T-helper 1 cell treated with Interleukin-12 subunit alpha and Interleukin-12 subunit beta and Interleukin-4 antibody, amounts not matched to agents 30 μg/mL and 1 μg/mL, for 36 hours (primary cell): ENCODE results near the gene TOR2A.
A peak's percentile ranks its signal among the peaks of the same experiment; 100 is the strongest.

ENCODE experiments used
- H3K27ac Mint-ChIP-seq: one replicate; pipeline ENCODE4 v1.8.0; 2021; ENCODE audit warnings: mild to moderate bottlenecking, mixed read lengths
- H3K27me3 Mint-ChIP-seq: one replicate; pipeline ENCODE4 v1.8.0; 2021; ENCODE audit warnings: low read depth, mixed read lengths
- H3K36me3 Mint-ChIP-seq: one replicate; pipeline ENCODE4 v1.8.0; 2021; ENCODE audit warnings: low read depth, mixed read lengths
- H3K4me1 Mint-ChIP-seq: one replicate; pipeline ENCODE4 v1.8.0; 2021; ENCODE audit warnings: low read depth, mixed read lengths
- H3K4me3 Mint-ChIP-seq: one replicate; pipeline ENCODE4 v1.8.0; 2021; ENCODE audit warnings: mild to moderate bottlenecking, moderate library complexity, mixed read lengths
- H3K9me3 Mint-ChIP-seq: one replicate; pipeline ENCODE4 v1.8.0; 2021; ENCODE audit warnings: mixed read lengths

The TOR2A gene

DNA sequence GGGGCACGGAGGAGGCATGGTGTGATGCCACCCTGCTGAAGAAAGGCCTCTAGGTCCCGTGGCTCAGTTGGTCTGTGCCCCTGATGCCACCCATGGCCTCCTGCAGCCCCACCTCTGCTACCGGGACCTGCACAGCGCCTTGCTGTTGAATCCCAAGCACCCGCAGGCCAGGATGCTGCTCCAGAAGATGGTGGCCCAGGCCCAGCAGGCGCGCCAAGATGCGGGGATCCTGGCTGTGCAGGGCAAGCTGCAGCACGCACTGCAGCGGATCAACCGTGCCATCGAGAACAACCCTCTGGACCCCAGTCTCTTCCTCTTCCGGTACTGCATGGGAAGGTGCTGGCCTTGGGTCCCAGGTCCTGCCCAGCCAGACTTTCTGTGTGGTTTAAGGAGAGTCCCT is 12.1 kb downstream of the TOR2A start:
- Mint-ChIP-seq H3K9me3 (no peaks in the 10 kb centered on the region), H3K27me3 (no peaks in the 10 kb centered on the region), H3K4me3 (no peak overlapping the region), H3K36me3 (no peaks in the 10 kb centered on the region), H3K27ac (no peak overlapping the region), H3K4me1 (peaks cover 6% of the 10 kb centered on the region)

- no peaks in the 10 kb centered on the region for H3K36me3 Mint-ChIP-seq
- H3K27ac Mint-ChIP-seq, result no peak overlapping the region
- peaks cover 6% of the 10 kb centered on the region for H3K4me1 Mint-ChIP-seq
- H3K9me3 Mint-ChIP-seq, result no peaks in the 10 kb centered on the region
- H3K4me3 Mint-ChIP-seq, result no peak overlapping the region
- H3K27me3 Mint-ChIP-seq, result no peaks in the 10 kb centered on the region
These were observed 12.9 kb downstream of the TOR2A start for GRCh38 chr9:127722055-127722745.

- H3K27ac Mint-ChIP-seq, result no peak overlapping the region
- no peaks in the 10 kb centered on the region for H3K27me3 Mint-ChIP-seq
- H3K4me1 Mint-ChIP-seq, result peaks cover 6% of the 10 kb centered on the region
- no peaks in the 10 kb centered on the region for H3K9me3 Mint-ChIP-seq
- no peaks in the 10 kb centered on the region for H3K36me3 Mint-ChIP-seq
- H3K4me3 Mint-ChIP-seq, result no peak overlapping the region
These were observed 13.7 kb downstream of the TOR2A start for GRCh38 chr9:127721391-127721821.

GRCh38 chr9:127720865-127721227 is 14.2 kb downstream of the TOR2A start:
- H3K27me3 Mint-ChIP-seq, result no peaks in the 10 kb centered on the region
- no peaks in the 10 kb centered on the region for H3K36me3 Mint-ChIP-seq
- no peak overlapping the region for H3K27ac Mint-ChIP-seq
- no peaks in the 10 kb centered on the region for H3K9me3 Mint-ChIP-seq
- H3K4me1 Mint-ChIP-seq, result peaks cover 12% of the 10 kb centered on the region
- H3K4me3 Mint-ChIP-seq, result no peak overlapping the region

DNA sequence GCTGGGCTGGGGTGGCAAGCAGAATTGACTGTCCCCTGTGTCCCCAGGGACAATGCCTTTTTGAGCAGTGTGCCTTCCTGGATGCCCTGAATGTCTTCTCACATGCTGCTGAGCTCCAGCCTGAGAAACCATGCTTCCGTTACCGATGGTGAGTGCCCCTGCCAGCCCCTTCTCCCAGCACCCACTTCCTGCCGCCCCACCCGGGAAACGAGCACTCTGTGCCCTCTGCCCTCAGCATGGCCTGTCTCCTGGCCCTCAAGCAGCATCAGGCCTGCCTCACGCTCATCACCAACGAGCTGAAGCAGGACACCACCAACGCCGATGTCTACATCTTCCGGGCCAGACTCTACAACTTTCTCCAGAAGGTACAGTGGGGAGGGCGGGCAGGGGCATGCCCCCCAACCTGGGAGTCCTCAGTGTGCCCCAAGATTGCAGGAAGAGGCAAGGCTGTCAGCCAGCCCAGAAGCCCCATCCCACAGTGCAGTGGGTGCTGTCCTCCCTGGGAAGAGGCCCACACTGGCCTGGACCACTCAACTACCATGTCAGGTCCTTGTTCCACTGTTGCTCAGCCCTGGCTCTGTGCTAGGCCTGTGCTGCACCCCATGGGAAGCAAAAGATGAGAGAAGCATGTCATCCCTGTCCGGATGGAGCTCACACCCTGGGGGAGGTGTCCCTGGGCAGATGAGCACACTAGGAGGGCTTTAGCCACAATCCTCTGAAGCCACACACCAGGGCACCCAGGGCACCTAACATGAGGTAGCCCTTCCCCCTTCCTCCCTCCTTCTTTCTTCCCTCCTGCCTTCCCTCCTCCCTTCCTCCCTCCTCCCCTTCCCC is 14.8 kb downstream of the TOR2A start:
- Mint-ChIP-seq H3K4me1 (peaks cover 14% of the 10 kb centered on the region), H3K4me3 (peak overlapping the region; percentile 26), H3K9me3 (no peaks in the 10 kb centered on the region), H3K36me3 (no peaks in the 10 kb centered on the region), H3K27ac (peak overlapping the region; percentile 21), H3K27me3 (no peaks in the 10 kb centered on the region)

DNA sequence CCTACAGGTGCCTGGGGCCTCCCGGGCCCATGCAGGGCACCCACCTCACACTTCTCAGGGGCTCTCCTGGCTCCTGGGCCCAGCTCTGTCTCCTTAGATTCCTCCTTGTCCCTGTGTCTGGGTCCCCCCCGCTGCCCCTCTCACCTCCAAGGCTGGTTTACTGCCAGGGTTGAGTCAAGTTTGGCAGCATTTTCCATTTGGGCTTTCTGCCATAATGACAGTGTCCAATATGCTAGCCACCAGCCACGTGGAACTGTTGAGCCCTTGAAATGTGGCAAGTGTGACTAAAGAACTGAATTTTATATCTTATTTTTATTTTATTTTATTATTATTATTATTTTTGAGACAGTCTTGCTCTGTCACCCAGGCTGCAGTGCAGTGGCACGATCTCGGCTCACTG is 17.3 kb downstream of the TOR2A start:
- H3K27ac Mint-ChIP-seq, result no peak overlapping the region
- no peak overlapping the region for H3K4me3 Mint-ChIP-seq
- H3K4me1 Mint-ChIP-seq, result peaks cover 14% of the 10 kb centered on the region
- H3K9me3 Mint-ChIP-seq, result no peaks in the 10 kb centered on the region
- H3K27me3 Mint-ChIP-seq, result no peaks in the 10 kb centered on the region
- H3K36me3 Mint-ChIP-seq, result no peaks in the 10 kb centered on the region

DNA sequence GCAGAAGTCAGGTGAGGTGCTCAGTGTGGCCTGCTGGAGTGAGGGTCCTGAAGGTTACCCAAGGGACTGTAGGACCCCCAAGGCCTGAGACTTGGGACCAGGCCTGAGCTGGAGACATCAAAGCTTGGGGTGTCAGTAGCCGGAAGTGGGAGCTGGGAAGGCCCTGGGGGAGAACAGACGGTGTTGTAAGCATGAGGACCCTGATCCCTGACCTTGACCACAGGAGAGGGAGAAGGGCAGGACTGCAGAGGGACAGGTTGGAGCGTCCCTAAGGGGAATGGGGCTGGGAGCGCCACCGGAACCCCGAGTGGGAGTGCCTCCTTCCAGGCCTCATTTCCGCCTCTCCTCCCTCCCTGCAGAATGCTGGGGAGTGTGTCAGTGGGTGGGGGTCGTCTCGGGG is 18.7 kb downstream of the TOR2A start:
- Mint-ChIP-seq H3K9me3 (no peaks in the 10 kb centered on the region), H3K36me3 (no peaks in the 10 kb centered on the region), H3K4me1 (peaks cover 14% of the 10 kb centered on the region), H3K4me3 (peak overlapping the region; percentile 98), H3K27me3 (no peaks in the 10 kb centered on the region), H3K27ac (no peak overlapping the region)

DNA sequence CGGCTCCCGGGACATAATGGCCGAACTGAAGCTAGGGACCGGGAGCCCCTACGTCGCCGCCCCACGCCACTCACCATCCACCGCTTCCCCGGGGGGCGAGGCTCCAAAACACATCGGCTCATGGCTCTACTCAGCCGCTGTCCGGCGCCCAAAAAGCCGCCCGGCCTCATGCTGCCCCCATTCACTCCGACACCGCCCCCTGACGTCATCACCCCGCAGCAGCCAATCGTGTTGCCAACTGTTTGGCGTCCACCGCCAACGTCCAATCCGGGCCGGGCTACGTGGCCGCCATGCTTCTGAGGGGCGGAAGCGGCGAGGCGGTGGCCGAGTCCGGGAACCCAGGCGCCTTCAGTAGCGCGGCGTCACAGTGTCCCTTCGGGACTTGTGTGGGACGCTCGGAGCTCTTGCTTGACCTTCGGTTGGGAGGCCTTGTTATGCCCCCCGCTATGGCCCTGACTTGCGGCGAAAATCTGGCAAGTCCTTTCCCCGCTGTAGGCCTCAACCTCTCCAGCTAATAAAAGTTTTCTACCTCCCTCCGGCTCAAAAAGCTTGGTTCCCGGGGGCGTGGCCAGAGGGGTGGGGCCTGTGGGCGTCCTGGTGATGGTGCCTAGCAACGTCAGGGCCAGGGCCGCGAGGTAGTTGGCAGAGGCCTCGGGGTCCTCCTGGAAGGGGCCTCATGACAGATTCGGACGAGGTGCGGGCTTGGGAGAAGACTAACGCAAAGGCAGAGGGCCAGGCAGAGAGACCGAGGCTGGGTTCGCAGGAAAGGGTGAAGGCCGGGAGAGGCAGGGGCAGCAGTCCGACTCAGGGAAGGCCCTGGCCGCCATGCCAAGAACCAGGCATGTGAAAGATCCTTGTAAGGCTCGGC is 19.4 kb downstream of the TOR2A start, which contains the start of the genes PTRH1 and TTC16:
Gene PTRH1, minus strand, starts transcription at position 194 of the 868 bp plus-strand sequence. Its CDS starts 24 bp downstream, at position 170.
Gene TTC16, plus strand, starts transcription at position 610 of the 868 bp plus-strand sequence. Its CDS starts 67 bp downstream, at position 677.
- Mint-ChIP-seq H3K9me3 (no peaks in the 10 kb centered on the region), H3K4me1 (peaks cover 15% of the 10 kb centered on the region), H3K27ac (peak within 1 kb of the TSS; percentile 97), H3K36me3 (no peaks in the 10 kb centered on the region), H3K4me3 (peak within 1 kb of the TSS; percentile 98), H3K27me3 (no peaks in the 10 kb centered on the region)

GRCh38 chr9:127714951-127715469 is 20.1 kb downstream of the TOR2A start:
- H3K4me3 Mint-ChIP-seq, result peak overlapping the region; percentile 98
- H3K27me3 Mint-ChIP-seq, result no peaks in the 10 kb centered on the region
- H3K4me1 Mint-ChIP-seq, result peaks cover 20% of the 10 kb centered on the region
- no peaks in the 10 kb centered on the region for H3K36me3 Mint-ChIP-seq
- H3K27ac Mint-ChIP-seq, result peak overlapping the region; percentile 97
- H3K9me3 Mint-ChIP-seq, result no peaks in the 10 kb centered on the region

- Mint-ChIP-seq H3K27ac (no peak overlapping the region), H3K27me3 (no peaks in the 10 kb centered on the region), H3K4me1 (peaks cover 16% of the 10 kb centered on the region)
These were observed 20.9 kb downstream of the TOR2A start for GRCh38 chr9:127714020-127714750.

GRCh38 chr9:127712867-127713266 is 22.2 kb downstream of the TOR2A start:
- Mint-ChIP-seq H3K9me3 (peaks cover 3% of the 10 kb centered on the region), H3K27ac (no peak overlapping the region), H3K4me1 (peaks cover 17% of the 10 kb centered on the region), H3K4me3 (peak overlapping the region; percentile 16), H3K36me3 (no peaks in the 10 kb centered on the region), H3K27me3 (no peaks in the 10 kb centered on the region)

More at GRCh38 chr9:127714020-127714750, 20.9 kb downstream of the TOR2A start:
- Mint-ChIP-seq H3K36me3 (no peaks in the 10 kb centered on the region), H3K9me3 (no peaks in the 10 kb centered on the region), H3K4me3 (peak overlapping the region; percentile 73)

DNA sequence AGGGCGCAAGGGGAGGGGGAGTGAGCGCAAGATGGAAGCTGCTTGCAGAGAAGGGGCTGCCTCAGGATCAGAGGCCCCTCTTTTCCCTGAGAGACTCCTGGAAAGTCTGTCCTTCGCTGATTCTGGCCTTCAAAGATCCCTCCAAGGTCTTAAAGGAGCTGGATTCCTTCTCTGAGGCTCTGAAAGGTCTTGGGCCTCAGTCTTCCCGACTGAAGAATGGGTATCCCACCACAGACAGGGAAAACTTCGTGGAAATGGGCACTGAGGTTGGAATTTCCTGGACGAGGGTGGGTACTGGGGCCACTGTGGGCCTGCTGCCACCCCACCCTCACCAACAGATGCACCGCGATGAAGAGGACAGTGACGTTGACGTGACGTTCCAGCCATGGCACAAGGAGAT is 22.7 kb downstream of the TOR2A start:
- peaks cover 20% of the 10 kb centered on the region for H3K4me1 Mint-ChIP-seq
- H3K36me3 Mint-ChIP-seq, result no peaks in the 10 kb centered on the region
- no peak overlapping the region for H3K27ac Mint-ChIP-seq
- H3K4me3 Mint-ChIP-seq, result peak overlapping the region; percentile 16
- H3K27me3 Mint-ChIP-seq, result no peaks in the 10 kb centered on the region
- H3K9me3 Mint-ChIP-seq, result peaks cover 3% of the 10 kb centered on the region

- Mint-ChIP-seq H3K4me3 (no peak overlapping the region), H3K27ac (no peak overlapping the region), H3K27me3 (no peaks in the 10 kb centered on the region), H3K36me3 (no peaks in the 10 kb centered on the region), H3K4me1 (peaks cover 20% of the 10 kb centered on the region), H3K9me3 (peaks cover 3% of the 10 kb centered on the region)
These were observed 23.2 kb downstream of the TOR2A start for GRCh38 chr9:127711831-127712274.
